Measurements from ENCODE around the gene TSPAN11. TPM values are rescaled to one million over a fixed set of nuclear protein-coding genes. Genes with fewer than 3 reads are reported as not detected.

Gene TSPAN11
- total RNA-seq, 1 experiment from 2014 or later, result not detected

- Histone ChIP-seq H3K27ac (ENCODE audit: low read length) (no peak overlapping the region), H3K4me1 (ENCODE audit: control insufficient read depth, insufficient read depth, low read length) (no peaks in the 10 kb centered on the region), H3K36me3 (ENCODE audit: control insufficient read depth, insufficient read depth, low read length) (no peaks in the 10 kb centered on the region), H3K9me3 (ENCODE audit: control insufficient read depth, insufficient read depth, low read depth, low read length) (no peaks in the 10 kb centered on the region), H3K27me3 (ENCODE audit: control insufficient read depth, insufficient read depth, low read length) (no peaks in the 10 kb centered on the region), H3K4me3 (ENCODE audit: low read depth in 2 of 2, low read length in 2 of 2) (no peak overlapping the region)
- POLR2A ChIA-PET, result no interaction called here
- ATAC-seq (0 out of 2 replicates have a peak, but pooled peaks have one; percentile 10), DNase-seq (ENCODE audit: low read depth, low spot score) (no peak)
- intact Hi-C loops (cut with micrococcal nuclease; ENCODE audit: unreplicated experiment) (no loop called here), in situ Hi-C loops (cut with HindIII; ENCODE audit: low pct_unique_long_range_greater_than_20kb, low sequenced_read_pairs) (no loop called here)
- BruUV-seq (replicated peaks), result no TSS peak
- TF ChIP-seq SIN3A (IDR thresholded peaks at IDR 0.05; ENCODE audit: borderline replicate concordance, insufficient read depth, low read depth, low read length) (no peak), POLR2AphosphoS5 (IDR thresholded peaks at IDR 0.05; ENCODE audit: low read depth, low read length) (no peak), TCF7L2 (IDR thresholded peaks at IDR 0.05; ENCODE audit: low read depth, low read length) (no peak)
- CTCF ChIA-PET, result no interaction called here
These were observed 67.2 kb downstream of the TSPAN11 start for GRCh38 chr12:30993766-30994165.

GRCh38 chr12:30994274-30994673, 67.7 kb downstream of the TSPAN11 start:
- Histone ChIP-seq H3K4me3 (ENCODE audit: low read depth in 2 of 2, low read length in 2 of 2) (no peak overlapping the region), H3K27ac (ENCODE audit: low read length) (no peak overlapping the region), H3K36me3 (ENCODE audit: control insufficient read depth, insufficient read depth, low read length) (no peaks in the 10 kb centered on the region), H3K27me3 (ENCODE audit: control insufficient read depth, insufficient read depth, low read length) (no peaks in the 10 kb centered on the region), H3K9me3 (ENCODE audit: control insufficient read depth, insufficient read depth, low read depth, low read length) (no peaks in the 10 kb centered on the region), H3K4me1 (ENCODE audit: control insufficient read depth, insufficient read depth, low read length) (no peaks in the 10 kb centered on the region)
- DNase-seq (ENCODE audit: low read depth, low spot score) (no peak), ATAC-seq (no peak)
- in situ Hi-C loops (cut with HindIII; ENCODE audit: low pct_unique_long_range_greater_than_20kb, low sequenced_read_pairs), result no loop called here
- BruUV-seq (replicated peaks), result no TSS peak
- ChIA-PET POLR2A (no interaction called here), CTCF (no interaction called here)
- intact Hi-C loops (cut with micrococcal nuclease; ENCODE audit: unreplicated experiment), result no loop called here
- no peak for TF ChIP-seq SIN3A (IDR thresholded peaks at IDR 0.05; ENCODE audit: borderline replicate concordance, insufficient read depth, low read depth, low read length)
- TF ChIP-seq TCF7L2 (IDR thresholded peaks at IDR 0.05; ENCODE audit: low read depth, low read length), result no peak
- TF ChIP-seq, protein P1, sequence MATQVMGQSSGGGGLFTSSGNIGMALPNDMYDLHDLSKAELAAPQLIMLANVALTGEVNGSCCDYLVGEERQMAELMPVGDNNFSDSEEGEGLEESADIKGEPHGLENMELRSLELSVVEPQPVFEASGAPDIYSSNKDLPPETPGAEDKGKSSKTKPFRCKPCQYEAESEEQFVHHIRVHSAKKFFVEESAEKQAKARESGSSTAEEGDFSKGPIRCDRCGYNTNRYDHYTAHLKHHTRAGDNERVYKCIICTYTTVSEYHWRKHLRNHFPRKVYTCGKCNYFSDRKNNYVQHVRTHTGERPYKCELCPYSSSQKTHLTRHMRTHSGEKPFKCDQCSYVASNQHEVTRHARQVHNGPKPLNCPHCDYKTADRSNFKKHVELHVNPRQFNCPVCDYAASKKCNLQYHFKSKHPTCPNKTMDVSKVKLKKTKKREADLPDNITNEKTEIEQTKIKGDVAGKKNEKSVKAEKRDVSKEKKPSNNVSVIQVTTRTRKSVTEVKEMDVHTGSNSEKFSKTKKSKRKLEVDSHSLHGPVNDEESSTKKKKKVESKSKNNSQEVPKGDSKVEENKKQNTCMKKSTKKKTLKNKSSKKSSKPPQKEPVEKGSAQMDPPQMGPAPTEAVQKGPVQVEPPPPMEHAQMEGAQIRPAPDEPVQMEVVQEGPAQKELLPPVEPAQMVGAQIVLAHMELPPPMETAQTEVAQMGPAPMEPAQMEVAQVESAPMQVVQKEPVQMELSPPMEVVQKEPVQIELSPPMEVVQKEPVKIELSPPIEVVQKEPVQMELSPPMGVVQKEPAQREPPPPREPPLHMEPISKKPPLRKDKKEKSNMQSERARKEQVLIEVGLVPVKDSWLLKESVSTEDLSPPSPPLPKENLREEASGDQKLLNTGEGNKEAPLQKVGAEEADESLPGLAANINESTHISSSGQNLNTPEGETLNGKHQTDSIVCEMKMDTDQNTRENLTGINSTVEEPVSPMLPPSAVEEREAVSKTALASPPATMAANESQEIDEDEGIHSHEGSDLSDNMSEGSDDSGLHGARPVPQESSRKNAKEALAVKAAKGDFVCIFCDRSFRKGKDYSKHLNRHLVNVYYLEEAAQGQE (IDR thresholded peaks at IDR 0.05; ENCODE audit: insufficient read depth in 1 of 2, low read depth in 2 of 2, low read length in 1 of 2), result no peak
- no peak for TF ChIP-seq CTCF (IDR thresholded peaks at IDR 0.05)
- no peak for TF ChIP-seq POLR2AphosphoS5 (IDR thresholded peaks at IDR 0.05; ENCODE audit: low read depth, low read length)

GRCh38 chr12:30996255-30996654, 69.7 kb downstream of the TSPAN11 start:
- Histone ChIP-seq H3K4me1 (ENCODE audit: control insufficient read depth, insufficient read depth, low read length) (no peaks in the 10 kb centered on the region), H3K36me3 (ENCODE audit: control insufficient read depth, insufficient read depth, low read length) (no peaks in the 10 kb centered on the region), H3K4me3 (ENCODE audit: low read depth in 2 of 2, low read length in 2 of 2) (no peak overlapping the region), H3K9me3 (ENCODE audit: control insufficient read depth, insufficient read depth, low read depth, low read length) (no peaks in the 10 kb centered on the region), H3K27me3 (ENCODE audit: control insufficient read depth, insufficient read depth, low read length) (no peaks in the 10 kb centered on the region), H3K27ac (ENCODE audit: low read length) (no peak overlapping the region)
- POLR2A ChIA-PET, result no interaction called here
- in situ Hi-C loops (cut with HindIII; ENCODE audit: low pct_unique_long_range_greater_than_20kb, low sequenced_read_pairs), result no loop called here
- ATAC-seq (no peak), DNase-seq (ENCODE audit: low read depth, low spot score) (no peak)
- no TSS peak for BruUV-seq (replicated peaks)
- CTCF ChIA-PET, result no interaction called here
- intact Hi-C loops (cut with micrococcal nuclease; ENCODE audit: unreplicated experiment), result no loop called here
- TF ChIP-seq POLR2AphosphoS5 (IDR thresholded peaks at IDR 0.05; ENCODE audit: low read depth, low read length), result no peak
- no peak for TF ChIP-seq SIN3A (IDR thresholded peaks at IDR 0.05; ENCODE audit: borderline replicate concordance, insufficient read depth, low read depth, low read length)
- no peak for TF ChIP-seq TCF7L2 (IDR thresholded peaks at IDR 0.05; ENCODE audit: low read depth, low read length)
- TF ChIP-seq, protein P1 (IDR thresholded peaks at IDR 0.05; ENCODE audit: insufficient read depth in 1 of 2, low read depth in 2 of 2, low read length in 1 of 2), result no peak
- TF ChIP-seq CTCF (IDR thresholded peaks at IDR 0.05), result no peak
